H9 (cell line): ENCODE data around the gene AJAP1. TPM values are rescaled to one million over a fixed set of nuclear protein-coding genes. Genes with fewer than 3 reads are reported as not detected.

ENCODE experiments used
- DNase-seq: peaks from one replicate; pipeline ENCODE4 v3.0.0-alpha.2; 2017
- H2AFZ ChIP-seq: one replicate; pipeline ENCODE4 v1.6.1; 2013; ENCODE audit warnings: mild to moderate bottlenecking, low read length, control low read depth, moderate library complexity
- H2AK5ac ChIP-seq: 2 replicates; pipeline ENCODE4 v1.6.1; 2013; ENCODE audit warnings: low read length, control low read depth, mixed read lengths; ENCODE audit not compliant: insufficient read length
- H2BK120ac ChIP-seq: one replicate; pipeline ENCODE4 v1.6.1; 2013; ENCODE audit warnings: low read depth, mild to moderate bottlenecking, low read length, control low read depth, inconsistent platforms; ENCODE audit not compliant: poor library complexity, severe bottlenecking
- H2BK12ac ChIP-seq: 2 replicates; pipeline ENCODE4 v1.6.1; 2013; ENCODE audit warnings: low read length, control low read depth, mixed read lengths, low read depth; ENCODE audit not compliant: insufficient read length
- H2BK15ac ChIP-seq: 2 replicates; pipeline ENCODE4 v1.6.1; 2013; ENCODE audit warnings: low read depth, low read length, control low read depth
- H2BK20ac ChIP-seq: one replicate; pipeline ENCODE4 v1.6.1; 2013; ENCODE audit warnings: low read depth, mild to moderate bottlenecking, low read length, control low read depth, inconsistent platforms; ENCODE audit not compliant: poor library complexity, severe bottlenecking
- H2BK5ac ChIP-seq: 2 replicates; pipeline ENCODE4 v1.6.1; 2013; ENCODE audit warnings: low read length, control low read depth, mixed read lengths; ENCODE audit not compliant: insufficient read length
- H3K14ac ChIP-seq: 2 replicates; pipeline ENCODE4 v1.6.1; 2013; ENCODE audit warnings: low read length, control low read depth; ENCODE audit not compliant: insufficient read depth
- H3K18ac ChIP-seq: 2 replicates; pipeline ENCODE4 v1.6.1; 2013; ENCODE audit warnings: low read depth, mild to moderate bottlenecking, mixed read lengths, low read length, control low read depth; ENCODE audit not compliant: insufficient read length
- H3K23ac ChIP-seq: 2 replicates; pipeline ENCODE4 v1.6.1; 2013; ENCODE audit warnings: low read length, control low read depth, mixed read lengths, low read depth; ENCODE audit not compliant: insufficient read length
- H3K23me2 ChIP-seq: 2 replicates; pipeline ENCODE4 v1.6.1; 2013; ENCODE audit warnings: low read depth, mild to moderate bottlenecking, mixed read lengths, low read length, control low read depth; ENCODE audit not compliant: insufficient read length, poor library complexity, severe bottlenecking
- H3K27ac ChIP-seq: 2 replicates; pipeline ENCODE4 v1.5.1; 2013; ENCODE audit warnings: low read length, control low read depth, mixed read lengths, low read depth; ENCODE audit not compliant: insufficient read length
- H3K27me3 ChIP-seq: 2 replicates; pipeline ENCODE4 v1.6.1; 2013; ENCODE audit warnings: low read length, control low read depth, inconsistent platforms; ENCODE audit not compliant: insufficient read depth
- H3K4ac ChIP-seq: 2 replicates; pipeline ENCODE4 v1.6.1; 2013; ENCODE audit warnings: low read depth, mild to moderate bottlenecking, control low read depth, inconsistent platforms, low read length, moderate library complexity
- H3K4me1 ChIP-seq: 2 replicates; pipeline ENCODE4 v1.6.1; 2013; ENCODE audit warnings: low read length, control low read depth, inconsistent platforms; ENCODE audit not compliant: insufficient read depth
- H3K4me2 ChIP-seq: 2 replicates; pipeline ENCODE4 v1.6.1; 2013; ENCODE audit warnings: low read length, control low read depth, mixed read lengths; ENCODE audit not compliant: insufficient read length, insufficient read depth
- H3K56ac ChIP-seq: 2 replicates; pipeline ENCODE4 v1.6.1; 2013; ENCODE audit warnings: low read depth, mild to moderate bottlenecking, mixed read lengths, low read length, control low read depth; ENCODE audit not compliant: insufficient read length
- H3K79me1 ChIP-seq: 2 replicates; pipeline ENCODE4 v1.6.1; 2013; ENCODE audit warnings: low read depth, mild to moderate bottlenecking, moderate library complexity, low read length, control low read depth, inconsistent platforms; ENCODE audit not compliant: insufficient read depth, poor library complexity, severe bottlenecking
- H3K79me2 ChIP-seq: 2 replicates; pipeline ENCODE4 v1.6.1; 2013; ENCODE audit warnings: low read length, control low read depth, inconsistent platforms; ENCODE audit not compliant: insufficient read depth
- H3K9ac ChIP-seq: 2 replicates; pipeline ENCODE4 v1.6.1; 2013; ENCODE audit warnings: low read length, control low read depth, mixed read lengths; ENCODE audit not compliant: insufficient read length; ENCODE audit errors: extremely low read depth
- H3K9me3 ChIP-seq: one replicate; pipeline ENCODE4 v1.6.1; 2013; ENCODE audit warnings: low read depth, low read length, inconsistent platforms; ENCODE audit not compliant: control insufficient read depth
- H3T11ph ChIP-seq: one replicate; pipeline ENCODE4 v1.6.1; 2013; ENCODE audit warnings: mild to moderate bottlenecking, low read length, control low read depth, inconsistent platforms
- H4K20me1 ChIP-seq: one replicate; pipeline ENCODE4 v1.6.1; 2013; ENCODE audit not compliant: control insufficient read depth, insufficient read length, insufficient read depth
- H4K5ac ChIP-seq: 2 replicates; pipeline ENCODE4 v1.6.1; 2013; ENCODE audit warnings: low read depth, mild to moderate bottlenecking, mixed read lengths, low read length, control low read depth; ENCODE audit not compliant: insufficient read length
- H4K8ac ChIP-seq: replicated peaks from 2 replicates; pipeline ENCODE4 v1.6.1; 2013; ENCODE audit warnings: low read length, control low read depth, mixed read lengths, low read depth; ENCODE audit not compliant: insufficient read length
- H4K91ac ChIP-seq: 2 replicates; pipeline ENCODE4 v1.6.1; 2013; ENCODE audit warnings: low read depth, mild to moderate bottlenecking, moderate library complexity, mixed read lengths, low read length, control low read depth; ENCODE audit not compliant: insufficient read length
- H3K27ac Mint-ChIP-seq, 3 experiments: 2 replicates in 2 of 3; 3 replicates in 1 of 3; pipeline ENCODE4 v1.8.0; 2020 to 2021; ENCODE audit warnings: mixed read lengths in 3 of 3, mild to moderate bottlenecking in 1 of 3, moderate library complexity in 1 of 3
- H3K27me3 Mint-ChIP-seq: 2 replicates; pipeline ENCODE4 v1.8.0; 2021; ENCODE audit warnings: low read depth, mild to moderate bottlenecking, moderate library complexity, mixed read lengths
- H3K36me3 Mint-ChIP-seq, 3 experiments: 2 replicates in 2 of 3; 3 replicates in 1 of 3; pipeline ENCODE4 v1.8.0; 2020 to 2021; ENCODE audit warnings: low read depth in 3 of 3, mixed read lengths in 3 of 3; ENCODE audit not compliant: insufficient read depth in 1 of 3
- H3K4me1 Mint-ChIP-seq, 2 experiments: 2 replicates each; pipeline ENCODE4 v1.8.0; 2020; ENCODE audit warnings: mixed read lengths in 2 of 2
- H3K4me3 Mint-ChIP-seq, 2 experiments: 2 replicates in 1 of 2; 3 replicates in 1 of 2; pipeline ENCODE4 v1.8.0; 2020 to 2021; ENCODE audit warnings: mild to moderate bottlenecking in 2 of 2, mixed read lengths in 2 of 2, moderate library complexity in 1 of 2
- H3K9me3 Mint-ChIP-seq, 2 experiments: 2 replicates in 1 of 2; 3 replicates in 1 of 2; pipeline ENCODE4 v1.8.0; 2020; ENCODE audit warnings: mild to moderate bottlenecking in 2 of 2, mixed read lengths in 2 of 2, moderate library complexity in 1 of 2
- WGBS: extraction: QIAGEN DNeasy Blood & Tissue Kit; methylation state at CpG from one replicate; pipeline ENCODE4 v1.1.7; 2013; ENCODE audit warnings: missing lambda C conversion rate, low lambda C conversion rate, mixed read lengths; ENCODE audit not compliant: insufficient read length; ENCODE audit errors: extremely low coverage; 5-methylcytosine and 5-hydroxymethylcytosine counted together
- total RNA-seq: library from RNA; stranded (reverse); gene quantifications from 2 replicates; pipeline ENCODE4 v1.2.1, GENCODE V29; 2021
- TF ChIP-seq, protein P1 (sequence below): fragments of 200-600 bp; sonication (generic); conservative IDR thresholded peaks from 3 replicates; pipeline ENCODE4 v1.8.0; 2021; ENCODE audit warnings: antibody characterized with exemption, mild to moderate bottlenecking

The AJAP1 gene
- total RNA-seq, 1 experiment from 2014 or later, result 8.6 TPM

DNA sequence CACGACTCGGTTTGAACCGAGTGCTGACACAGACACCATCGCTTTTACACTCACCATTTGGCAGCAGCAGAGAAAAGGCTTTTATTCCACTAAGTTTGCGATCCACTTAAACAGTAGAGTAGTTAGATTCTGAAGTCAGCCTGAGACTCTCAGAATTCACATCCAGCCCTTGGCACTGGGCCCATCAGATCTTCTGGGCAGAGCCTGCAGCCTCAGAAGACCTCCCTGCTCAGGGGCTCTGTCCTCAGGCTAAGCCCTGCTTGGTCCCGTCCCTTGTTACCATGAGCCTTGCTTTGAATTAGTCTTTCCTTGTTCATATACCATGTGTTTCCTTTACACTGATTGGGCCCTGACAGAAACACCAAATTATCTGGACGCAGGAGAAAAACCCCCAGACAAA, 41.4 kb upstream of the AJAP1 start:
- no peaks in the 10 kb centered on the region for H3K27me3 ChIP-seq
- no peaks in the 10 kb centered on the region for H3K79me1 ChIP-seq
- no peak overlapping the region for H3K56ac ChIP-seq
- H3K14ac ChIP-seq, result no peak overlapping the region
- H2AK5ac ChIP-seq, result no peak overlapping the region
- H3K4me1 Mint-ChIP-seq, result peaks cover 14 to 15% of the 10 kb centered on the region in 2 experiments
- H3K27ac Mint-ChIP-seq, result no peak overlapping the region
- no peak overlapping the region for H3K4me3 Mint-ChIP-seq
- no peaks in the 10 kb centered on the region for H3K4me1 ChIP-seq
- no peaks in the 10 kb centered on the region for H4K20me1 ChIP-seq
- H3K9ac ChIP-seq, result no peak overlapping the region
- no peak overlapping the region for H3K4ac ChIP-seq
- DNase-seq, result no peak
- H3K27me3 Mint-ChIP-seq, result peaks cover 5% of the 10 kb centered on the region
- H3K79me2 ChIP-seq, result no peaks in the 10 kb centered on the region
- peaks cover 6 to 14% (median 8%) of the 10 kb centered on the region in 3 experiments; a peak in 3 of 7 replicates for H3K36me3 Mint-ChIP-seq
- no CpG with 5 or more reads among the region's 7 CpGs for WGBS
- H2BK15ac ChIP-seq, result no peak overlapping the region
- H2AFZ ChIP-seq, result no peak overlapping the region
- H3K9me3 Mint-ChIP-seq, result peaks cover 12 to 19% of the 10 kb centered on the region in 2 experiments
- H2BK5ac ChIP-seq, result no peak overlapping the region
- H3K23me2 ChIP-seq, result no peaks in the 10 kb centered on the region
- no peak overlapping the region for H2BK120ac ChIP-seq
- H3T11ph ChIP-seq, result no peak overlapping the region
- H4K91ac ChIP-seq, result no peak overlapping the region
- H3K18ac ChIP-seq, result no peak overlapping the region
- H3K23ac ChIP-seq, result no peak overlapping the region
- no peak overlapping the region for H3K4me2 ChIP-seq
- H2BK12ac ChIP-seq, result no peak overlapping the region
- H4K8ac ChIP-seq, result no peak overlapping the region
- no peak overlapping the region for H2BK20ac ChIP-seq
- TF ChIP-seq, protein P1, sequence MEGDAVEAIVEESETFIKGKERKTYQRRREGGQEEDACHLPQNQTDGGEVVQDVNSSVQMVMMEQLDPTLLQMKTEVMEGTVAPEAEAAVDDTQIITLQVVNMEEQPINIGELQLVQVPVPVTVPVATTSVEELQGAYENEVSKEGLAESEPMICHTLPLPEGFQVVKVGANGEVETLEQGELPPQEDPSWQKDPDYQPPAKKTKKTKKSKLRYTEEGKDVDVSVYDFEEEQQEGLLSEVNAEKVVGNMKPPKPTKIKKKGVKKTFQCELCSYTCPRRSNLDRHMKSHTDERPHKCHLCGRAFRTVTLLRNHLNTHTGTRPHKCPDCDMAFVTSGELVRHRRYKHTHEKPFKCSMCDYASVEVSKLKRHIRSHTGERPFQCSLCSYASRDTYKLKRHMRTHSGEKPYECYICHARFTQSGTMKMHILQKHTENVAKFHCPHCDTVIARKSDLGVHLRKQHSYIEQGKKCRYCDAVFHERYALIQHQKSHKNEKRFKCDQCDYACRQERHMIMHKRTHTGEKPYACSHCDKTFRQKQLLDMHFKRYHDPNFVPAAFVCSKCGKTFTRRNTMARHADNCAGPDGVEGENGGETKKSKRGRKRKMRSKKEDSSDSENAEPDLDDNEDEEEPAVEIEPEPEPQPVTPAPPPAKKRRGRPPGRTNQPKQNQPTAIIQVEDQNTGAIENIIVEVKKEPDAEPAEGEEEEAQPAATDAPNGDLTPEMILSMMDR, result no peak
- H3K9me3 ChIP-seq, result no peaks in the 10 kb centered on the region
- no peak overlapping the region for H4K5ac ChIP-seq
- no peak overlapping the region for H3K27ac ChIP-seq
